WTC11 (cell line): ENCODE results near the gene SIT1. TPM values are rescaled to one million over a fixed set of nuclear protein-coding genes. Genes with fewer than 3 reads are reported as not detected.

Experiments
- ATAC-seq: fragments of 200-7000 bp; cut with Tn5 transposase; 2 replicates; pipeline ENCODE4 v1.10.0; 2021; ENCODE audit warnings: mild to moderate bottlenecking, moderate library complexity
- CTCF ChIA-PET: fragments of 300-600 bp; sonication (Branson Sonifier 250); formaldehyde crosslinking; loops from one replicate; lab custom pipeline; 2021; ENCODE audit warnings: antibody characterized with exemption; lab: Charles Lee
- POLR2A ChIA-PET: fragments of 350-600 bp; sonication (Branson Sonifier 250); formaldehyde crosslinking; loops from one replicate; lab custom pipeline; 2021; ENCODE audit warnings: antibody characterized with exemption; lab: Charles Lee
- DNase-seq: peaks from one replicate; pipeline ENCODE4 v3.0.0; 2021; ENCODE audit warnings: low spot score
- H3K27ac Mint-ChIP-seq: 2 replicates; pipeline ENCODE4 v1.8.0; 2021; ENCODE audit warnings: mixed read lengths
- H3K27me3 Mint-ChIP-seq: 2 replicates; pipeline ENCODE4 v1.8.0; 2021; ENCODE audit warnings: low read depth, mild to moderate bottlenecking, moderate library complexity, mixed read lengths
- H3K36me3 Mint-ChIP-seq: 2 replicates; pipeline ENCODE4 v1.8.0; 2021; ENCODE audit warnings: mixed read lengths
- H3K4me1 Mint-ChIP-seq: 2 replicates; pipeline ENCODE4 v1.8.0; 2022; ENCODE audit warnings: mixed read lengths
- H3K4me3 Mint-ChIP-seq: 2 replicates; pipeline ENCODE4 v1.8.0; 2021; ENCODE audit warnings: mild to moderate bottlenecking, moderate library complexity, mixed read lengths
- H3K9me3 Mint-ChIP-seq: 2 replicates; pipeline ENCODE4 v1.8.0; 2021; ENCODE audit warnings: mixed read lengths
- ATF3 ChIP-seq: sonication (generic); formaldehyde crosslinking; conservative IDR thresholded peaks from 2 replicates; pipeline ENCODE4 v1.8.1; 2022; ENCODE audit warnings: mild to moderate bottlenecking, missing genetic modification reagents
- CDX4 ChIP-seq: fragments of 250-450 bp; sonication (Bioruptor Pico); IDR thresholded peaks from 2 replicates; pipeline ENCODE4 v1.9.0; 2021; ENCODE audit warnings: moderate library complexity, mild to moderate bottlenecking, inconsistent platforms, borderline replicate concordance
- E2F5 ChIP-seq: sonication (generic); formaldehyde crosslinking; IDR thresholded peaks from 2 replicates; pipeline ENCODE4 v1.8.1; 2022; ENCODE audit warnings: mild to moderate bottlenecking, moderate library complexity, missing genetic modification reagents
- FOXK1 ChIP-seq: sonication (generic); formaldehyde crosslinking; IDR thresholded peaks from 2 replicates; pipeline ENCODE4 v1.8.0; 2022; ENCODE audit warnings: mild to moderate bottlenecking, moderate library complexity, missing genetic modification reagents
- GABPB1 ChIP-seq: sonication (generic); formaldehyde crosslinking; IDR thresholded peaks from 2 replicates; pipeline ENCODE4 v1.8.1; 2023; ENCODE audit warnings: mild to moderate bottlenecking, missing genetic modification reagents
- RELA ChIP-seq: sonication (generic); formaldehyde crosslinking; IDR thresholded peaks from 2 replicates; pipeline ENCODE4 v1.8.1; 2022; ENCODE audit warnings: missing genetic modification reagents, mild to moderate bottlenecking, borderline replicate concordance
- SP1 ChIP-seq: sonication (generic); formaldehyde crosslinking; conservative IDR thresholded peaks from 2 replicates; pipeline ENCODE4 v1.8.1; 2022; ENCODE audit warnings: missing genetic modification reagents
- TEAD4 ChIP-seq: sonication (generic); formaldehyde crosslinking; IDR thresholded peaks from 2 replicates; pipeline ENCODE4 v1.8.0; 2022; ENCODE audit warnings: mild to moderate bottlenecking, missing genetic modification reagents
- ZNF121 ChIP-seq: sonication (generic); formaldehyde crosslinking; IDR thresholded peaks from 2 replicates; pipeline ENCODE4 v1.8.0; 2023; ENCODE audit warnings: missing genetic modification reagents
- ZNF232 ChIP-seq: sonication (generic); formaldehyde crosslinking; IDR thresholded peaks from 2 replicates; pipeline ENCODE4 v1.8.0; 2022; ENCODE audit warnings: mild to moderate bottlenecking, missing genetic modification reagents
- ZNF423 ChIP-seq: fragments of 250-450 bp; sonication (Bioruptor Pico); IDR thresholded peaks from 2 replicates; pipeline ENCODE4 v2.1.2; 2022; ENCODE audit warnings: mild to moderate bottlenecking, moderate library complexity
- total RNA-seq: library from RNA; stranded (reverse); gene quantifications from 3 replicates; pipeline ENCODE4 v1.2.3, GENCODE V29; 2021

SIT1 gene
- total RNA-seq, 1 experiment from 2014 or later: 4.1 TPM

- Mint-ChIP-seq H3K9me3 (no peaks in the 10 kb centered on the region), H3K27ac (no peak overlapping the region), H3K4me3 (no peak overlapping the region), H3K27me3 (peaks cover 29% of the 10 kb centered on the region), H3K36me3 (no peaks in the 10 kb centered on the region), H3K4me1 (peaks cover 46% of the 10 kb centered on the region)
- ChIA-PET CTCF (interaction anchor here (0.6 to 1.0 kb wide), 2 partner anchors 12 to 42 kb away, joined by 3 to 6 read pairs; partner anchors contain the start of gene ARHGEF39), POLR2A (no interaction called here)
- no peak for ATAC-seq
- no peak for TF ChIP-seq TEAD4 (CRISPR knock-in tag)
- no peak for TF ChIP-seq CDX4 (CRISPR knock-in tag)
- TF ChIP-seq SP1 (CRISPR knock-in tag): no peak
- no peak for TF ChIP-seq ZNF423 (CRISPR knock-in tag)
- no peak for TF ChIP-seq ATF3
- TF ChIP-seq ZNF232 (CRISPR knock-in tag): no peak
- TF ChIP-seq RELA (CRISPR knock-in tag): no peak
- no peak for TF ChIP-seq E2F5 (CRISPR knock-in tag)
- no peak for TF ChIP-seq FOXK1
- DNase-seq: no peak
Measured at GRCh38 chr9:35652829-35653209, 2.1 kb upstream of the SIT1 start.

- POLR2A ChIA-PET: no interaction called here
- Mint-ChIP-seq H3K36me3 (no peaks in the 10 kb centered on the region), H3K27ac (no peak overlapping the region), H3K4me3 (no peak overlapping the region), H3K4me1 (peaks cover 52% of the 10 kb centered on the region), H3K9me3 (no peaks in the 10 kb centered on the region), H3K27me3 (peaks cover 29% of the 10 kb centered on the region)
- ATAC-seq (no peak), DNase-seq (no peak)
- CTCF ChIA-PET: interaction anchor here (0.6 to 2.2 kb wide), 4 partner anchors 9 to 49 kb away, joined by 3 to 7 read pairs (median 5); no protein-coding TSS in a partner anchor
- peak; percentile 40; the same call in 1 of the 2 replicates for TF ChIP-seq GABPB1 (CRISPR knock-in tag)
- TF ChIP-seq E2F5 (CRISPR knock-in tag): no peak
Measured at GRCh38 chr9:35651956-35652828, 1.5 kb upstream of the SIT1 start.

- ChIA-PET POLR2A (no interaction called here), CTCF (interaction anchor here (0.6 to 4.4 kb wide), 13 partner anchors 9 to 186 kb away, joined by 3 to 46 read pairs (median 5); partner anchors contain the start of genes CCDC107 and RMRP)
- no peak for TF ChIP-seq ZNF121 (CRISPR knock-in tag)
- no peaks in the 10 kb centered on the region for H3K36me3 Mint-ChIP-seq
- no peak overlapping the region for H3K4me3 Mint-ChIP-seq
- peaks cover 13% of the 10 kb centered on the region for H3K27me3 Mint-ChIP-seq
- H3K4me1 Mint-ChIP-seq: peaks cover 46% of the 10 kb centered on the region
- no peaks in the 10 kb centered on the region for H3K9me3 Mint-ChIP-seq
- DNase-seq (no peak), ATAC-seq (no peak)
- H3K27ac Mint-ChIP-seq: no peak overlapping the region
Measured at GRCh38 chr9:35649431-35650340, 1.0 kb downstream of the SIT1 start.
